Suprapubic skin (tissue), 4 donors: ENCODE measurements around the gene BBC3.
A peak's percentile ranks its signal among the peaks of the same experiment; 100 is the strongest.

ENCODE experiments used
- CTCF ChIP-seq, 2 donors: fragments of 200-600 bp in 1 of 2; fragments of 450-650 bp in 1 of 2; sonication (generic) in 1 of 2; IDR thresholded peaks; one replicate each; pipeline ENCODE4 v1.5.1; 2016 to 2019; ENCODE audit warnings: antibody characterized with exemption in 2 of 2, mild to moderate bottlenecking in 1 of 2, moderate library complexity in 1 of 2
- POLR2A ChIP-seq, 2 donors: fragments of 450-650 bp; IDR thresholded peaks; one replicate each; pipeline ENCODE4 v1.6.1; 2017; ENCODE audit warnings: antibody characterized with exemption in 2 of 2, mild to moderate bottlenecking in 2 of 2, moderate library complexity in 2 of 2
- POLR2AphosphoS5 ChIP-seq, 3 donors: sonication (generic); formaldehyde crosslinking; IDR thresholded peaks; one replicate each; pipeline ENCODE4 v1.6.1; 2017; ENCODE audit warnings: antibody characterized with exemption in 3 of 3

GRCh38 chr19:47273313-47274070, 42.5 kb upstream of the BBC3 start:
- no peak for TF ChIP-seq CTCF (IDR thresholded peaks at IDR 0.05)
- TF ChIP-seq POLR2AphosphoS5 (IDR thresholded peaks at IDR 0.05): peak; percentile 47 to 90 (median 60)
- TF ChIP-seq POLR2A (IDR thresholded peaks at IDR 0.05): peak in 1 of 2 donors; percentile 82
